Cardiac fibroblast (primary cell): ENCODE measurements around the gene RAD51C.
"Not testable (repeated sequence)": the region's sequence is repeated elsewhere in the genome, so short reads cannot be mapped to it uniquely, and the experiment has no call there.

Experiments
- DNase-seq, 2 donors: peaks; one replicate each; pipeline versions ENCODE4 v3.0.0 to v3.0.0-alpha.2; 2010; ENCODE audit warnings: low read depth in 2 of 2
- H3K4me3 ChIP-seq, 2 donors: replicated peaks in 1 of 2; 1 replicate in 1 of 2; 2 replicates in 1 of 2; pipeline ENCODE4 v1.5.1; 2011; ENCODE audit warnings: low read depth in 2 of 2, low read length in 2 of 2, mild to moderate bottlenecking in 2 of 2, moderate library complexity in 1 of 2
- CTCF ChIP-seq: IDR thresholded peaks from one replicate; pipeline ENCODE4 v1.5.1; 2011; ENCODE audit warnings: low read depth, mild to moderate bottlenecking, low read length, inconsistent platforms

RAD51C gene

GRCh38 chr17:58686980-58687379, 5.4 kb upstream of the RAD51C start:
- TF ChIP-seq CTCF, result no peak
- no peak overlapping the region for H3K4me3 ChIP-seq

GRCh38 chr17:58688521-58688920, 3.9 kb upstream of the RAD51C start:
- H3K4me3 ChIP-seq, result no peak overlapping the region

More at GRCh38 chr17:58686980-58687379, 5.4 kb upstream of the RAD51C start:
- no peak for DNase-seq

GRCh38 chr17:58690033-58690432, 2.4 kb upstream of the RAD51C start:
- H3K4me3 ChIP-seq, result not testable (repeated sequence)

More at GRCh38 chr17:58688521-58688920, 3.9 kb upstream of the RAD51C start:
- no peak for TF ChIP-seq CTCF
- no peak for DNase-seq

GRCh38 chr17:58691701-58692238, 632 bp upstream of the RAD51C start, which contains the start of gene TEX14:
Gene TEX14, minus strand, starts transcription at chr17:58692045. Its CDS starts 40,044 bp downstream, at chr17:58652001.
- TF ChIP-seq CTCF, result no peak
- no peak for DNase-seq
- peak within 1 kb of the TSS; percentile 74 to 88 for H3K4me3 ChIP-seq

More at GRCh38 chr17:58690033-58690432, 2.4 kb upstream of the RAD51C start:
- DNase-seq, result not testable (repeated sequence)

GRCh38 chr17:58693208-58693607, 806 bp downstream of the RAD51C start:
- TF ChIP-seq CTCF, result no peak
- H3K4me3 ChIP-seq, result peak overlapping the region; percentile 74 to 88
- DNase-seq, result peak in 1 of 2 donors; percentile 12

- H3K4me3 ChIP-seq, result no peak overlapping the region
- DNase-seq, result no peak
- TF ChIP-seq CTCF, result no peak
These were observed 1.3 kb downstream of the RAD51C start for GRCh38 chr17:58693751-58694150.

GRCh38 chr17:58694302-58694701, 1.9 kb downstream of the RAD51C start:
- no peak overlapping the region for H3K4me3 ChIP-seq
- no peak for TF ChIP-seq CTCF
- no peak for DNase-seq
